K562 (cell line): ENCODE results near the gene PTPRF.

Source experiments
- ATF3 ChIP-seq, 2 experiments: fragments of 450-650 bp in 1 of 2; sonication (generic) in 1 of 2; formaldehyde crosslinking in 1 of 2; IDR thresholded peaks in 1 of 2; conservative IDR thresholded peaks in 1 of 2; 2 replicates each; pipeline versions ENCODE4 v1.6.1 to v1.8.1; 2016 to 2023; ENCODE audit warnings: mild to moderate bottlenecking in 2 of 2, moderate library complexity in 2 of 2, inconsistent platforms in 1 of 2, missing genetic modification reagents in 1 of 2
- BRCA1 ChIP-seq, 2 experiments: fragments of 450-650 bp in 1 of 2; sonication (generic) in 1 of 2; formaldehyde crosslinking in 1 of 2; IDR thresholded peaks; 2 replicates each; pipeline versions ENCODE4 v1.5.0 to v1.6.1; 2017 to 2020; ENCODE audit warnings: mild to moderate bottlenecking in 1 of 2, missing genetic modification reagents in 1 of 2
- CEBPB ChIP-seq: fragments of 450-650 bp; IDR thresholded peaks from 2 replicates; pipeline ENCODE4 v1.6.1; 2016; ENCODE audit warnings: missing genetic modification characterization, missing compliant biosample characterization
- CTCF ChIP-seq, 3 experiments: IDR thresholded peaks in 2 of 3; conservative IDR thresholded peaks in 1 of 3; 2 replicates each; pipeline ENCODE4 v1.5.1; 2011 to 2012; ENCODE audit warnings: low read length in 3 of 3, mild to moderate bottlenecking in 3 of 3, control low read depth in 2 of 3, improper control_type of control experiment in 1 of 3, inconsistent platforms in 1 of 3, low read depth in 1 of 3, mixed read lengths in 1 of 3, moderate library complexity in 1 of 3; ENCODE audit not compliant: insufficient read depth in 2 of 3
- MTF1 ChIP-seq: fragments of 250-450 bp; sonication (Bioruptor Pico); IDR thresholded peaks from 2 replicates; pipeline ENCODE4 v1.9.0; 2021; ENCODE audit warnings: moderate library complexity, mild to moderate bottlenecking, inconsistent platforms, borderline replicate concordance
- ZBTB43 ChIP-seq: sonication (generic); formaldehyde crosslinking; IDR thresholded peaks from 2 replicates; pipeline ENCODE4 v1.8.0; 2023; ENCODE audit warnings: mild to moderate bottlenecking, missing genetic modification reagents
- ZNF121 ChIP-seq: sonication (generic); formaldehyde crosslinking; conservative IDR thresholded peaks from 2 replicates; pipeline ENCODE4 v1.8.0; 2022; ENCODE audit warnings: missing genetic modification reagents

- TF ChIP-seq CTCF (IDR thresholded peaks at IDR 0.05 in 2 of 3, conservative IDR thresholded peaks at IDR 0.05 in 1 of 3; ENCODE audit: insufficient read depth in 2 of 3, low read depth in 1 of 3, low read length in 3 of 3) (no peak), CEBPB (no peak), MTF1 (no peak), ZNF121 (CRISPR knock-in tag) (no peak), BRCA1 (IDR thresholded peaks at IDR 0.05) (no peak), BRCA1 (CRISPR knock-in tag; IDR thresholded peaks at IDR 0.05) (no peak), ATF3 (IDR thresholded peaks at IDR 0.05) (no peak), ATF3 (CRISPR knock-in tag; conservative IDR thresholded peaks at IDR 0.05) (no peak), ZBTB43 (CRISPR knock-in tag) (no peak)
These were observed 19.3 kb upstream of the PTPRF start for GRCh38 chr1:43511394-43511793.
